GM12878 (cell line): ENCODE results near the gene LRRC15.

Source experiments
- CTCF ChIP-seq, 3 experiments: IDR thresholded peaks in 2 of 3; conservative IDR thresholded peaks in 1 of 3; 2 replicates each; pipeline ENCODE4 v1.5.1; 2011; ENCODE audit warnings: low read depth in 3 of 3, low read length in 3 of 3, mild to moderate bottlenecking in 3 of 3, control low read depth in 2 of 3, moderate library complexity in 2 of 3, inconsistent platforms in 1 of 3, mixed read lengths in 1 of 3; ENCODE audit not compliant: control insufficient read depth in 2 of 3, insufficient read depth in 1 of 3; ENCODE audit errors: extremely low read depth in 1 of 3
- FOS ChIP-seq: IDR thresholded peaks from 3 replicates; pipeline ENCODE4 v1.6.1; 2011; ENCODE audit warnings: borderline replicate concordance; ENCODE audit not compliant: insufficient read length; ENCODE audit errors: extremely low read depth
- POLR2A ChIP-seq: IDR thresholded peaks from 2 replicates; pipeline ENCODE4 v1.6.1; 2011; ENCODE audit warnings: low read depth, mild to moderate bottlenecking, low read length

GRCh38 chr3:194365526-194365925 lies 4.0 kb downstream of the LRRC15 start:
- no peak for TF ChIP-seq CTCF (IDR thresholded peaks at IDR 0.05 in 2 of 3, conservative IDR thresholded peaks at IDR 0.05 in 1 of 3; ENCODE audit: control insufficient read depth in 2 of 3, extremely low read depth in 1 of 3, insufficient read depth in 1 of 3, low read depth in 3 of 3, low read length in 3 of 3)
- no peak for TF ChIP-seq FOS
- TF ChIP-seq POLR2A = no peak
